BE2C (cell line): ENCODE measurements around the gene TMEM184C.

Source experiments
- DNase-seq: peaks from one replicate; pipeline ENCODE4 v3.0.0-alpha.2; 2020
- H3K27me3 ChIP-seq: fragments of 250-450 bp; sonication (Bioruptor Pico); 2 replicates; pipeline ENCODE4 v1.5.1; 2020; ENCODE audit warnings: mild to moderate bottlenecking
- H3K36me3 ChIP-seq: fragments of 250-450 bp; sonication (Bioruptor Pico); 2 replicates; pipeline ENCODE4 v1.5.1; 2020; ENCODE audit warnings: mild to moderate bottlenecking
- H3K4me1 ChIP-seq: fragments of 250-450 bp; sonication (Bioruptor Pico); 2 replicates; pipeline ENCODE4 v1.5.1; 2020
- H3K4me3 ChIP-seq: 2 replicates; pipeline ENCODE4 v1.5.1; 2011; ENCODE audit warnings: low read depth, low read length
- H3K9me3 ChIP-seq: fragments of 250-450 bp; sonication (Bioruptor Pico); 2 replicates; pipeline ENCODE4 v1.5.1; 2020
- CTCF ChIP-seq: IDR thresholded peaks from 2 replicates; pipeline ENCODE4 v1.5.1; 2012; ENCODE audit warnings: mild to moderate bottlenecking, low read depth, low read length

TMEM184C gene

DNA sequence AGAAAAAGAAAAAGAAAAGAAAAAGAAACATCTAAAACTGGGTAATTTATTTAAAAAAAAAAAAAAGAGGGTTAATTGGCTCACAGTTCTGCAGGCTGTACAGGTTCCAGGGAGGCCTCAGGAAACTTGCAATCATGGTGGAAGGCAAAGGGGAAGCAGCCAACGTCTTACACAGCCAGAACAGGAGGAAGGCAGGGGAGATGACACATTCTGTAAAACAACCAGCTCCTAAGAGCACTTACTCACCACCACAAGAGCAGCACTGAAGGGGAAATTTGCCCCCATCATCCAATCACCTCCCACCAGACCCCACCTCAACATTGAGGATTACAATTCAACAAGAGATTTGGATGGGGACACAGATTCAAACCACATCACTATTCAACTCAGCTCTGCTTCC lies 36.8 kb upstream of the TMEM184C start:
- no peak overlapping the region for H3K4me3 ChIP-seq
- no peak for DNase-seq
- TF ChIP-seq CTCF = no peak
- no peaks in the 10 kb centered on the region for H3K27me3 ChIP-seq
- no peaks in the 10 kb centered on the region for H3K36me3 ChIP-seq
- no peaks in the 10 kb centered on the region for H3K9me3 ChIP-seq
- H3K4me1 ChIP-seq = no peaks in the 10 kb centered on the region

DNA sequence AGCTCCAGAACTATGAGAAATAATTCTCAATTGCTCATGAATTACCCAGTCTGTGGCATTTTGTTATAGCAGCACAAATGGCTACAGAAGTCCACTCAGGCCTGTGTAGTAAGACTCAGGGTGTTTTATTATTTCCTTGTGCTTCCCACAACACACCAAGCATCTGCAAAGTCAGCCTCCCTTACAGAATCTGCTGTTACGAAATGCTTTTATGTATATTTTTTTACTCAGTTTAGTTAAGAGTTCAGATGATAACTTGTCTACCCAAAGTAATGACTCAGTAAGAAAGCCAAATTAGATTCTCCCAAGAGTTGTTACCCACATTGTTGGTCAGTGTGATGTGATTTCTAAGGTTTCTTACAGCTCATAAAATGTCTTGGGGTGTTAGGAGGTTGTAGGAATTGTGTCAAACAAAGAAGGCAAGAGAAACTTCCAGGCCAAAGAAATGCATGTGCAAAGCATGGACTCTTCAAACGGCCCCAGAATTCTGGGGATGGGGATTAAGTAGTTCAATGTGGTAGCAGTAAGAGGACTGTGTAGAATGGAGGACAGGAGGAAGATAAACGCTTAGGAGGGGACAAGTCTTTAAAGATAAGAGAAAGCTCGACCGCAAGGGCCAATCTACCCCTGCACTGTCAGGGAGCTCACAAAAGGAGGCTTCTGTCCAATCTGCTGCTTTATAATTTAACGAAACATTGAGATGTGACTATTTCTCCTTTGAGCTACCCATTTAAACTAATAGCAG lies 35.4 kb upstream of the TMEM184C start:
- Histone ChIP-seq H3K27me3 (no peaks in the 10 kb centered on the region), H3K36me3 (no peaks in the 10 kb centered on the region), H3K9me3 (no peaks in the 10 kb centered on the region), H3K4me3 (no peak overlapping the region), H3K4me1 (no peaks in the 10 kb centered on the region)
- no peak for DNase-seq
- TF ChIP-seq CTCF = no peak

- H3K9me3 ChIP-seq = no peaks in the 10 kb centered on the region
- no peaks in the 10 kb centered on the region for H3K4me1 ChIP-seq
- no peak for DNase-seq
- no peaks in the 10 kb centered on the region for H3K27me3 ChIP-seq
- no peak for TF ChIP-seq CTCF
- H3K36me3 ChIP-seq = no peaks in the 10 kb centered on the region
- H3K4me3 ChIP-seq = no peak overlapping the region
These were observed 34.7 kb upstream of the TMEM184C start for GRCh38 chr4:147582386-147583060.

DNA sequence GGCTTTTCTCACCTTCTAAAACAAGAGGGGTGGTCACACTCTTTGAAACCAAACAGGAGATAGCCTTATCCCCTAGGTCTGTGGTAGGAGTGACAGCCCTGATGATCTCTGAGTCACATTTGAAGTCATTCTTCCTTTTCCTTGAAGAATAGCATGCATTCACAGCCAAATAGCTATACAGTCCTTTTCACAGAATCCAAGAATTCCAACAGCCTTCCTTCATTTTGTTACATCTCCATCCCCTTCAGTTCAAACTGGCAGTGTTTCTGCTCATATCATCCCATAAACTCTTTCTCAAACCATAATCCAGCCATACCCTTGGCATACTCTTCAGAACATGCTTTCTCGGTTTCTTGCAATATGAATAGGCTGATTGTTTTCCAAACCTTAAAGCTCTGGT lies 33.3 kb upstream of the TMEM184C start:
- Histone ChIP-seq H3K4me1 (no peaks in the 10 kb centered on the region), H3K27me3 (no peaks in the 10 kb centered on the region), H3K36me3 (no peaks in the 10 kb centered on the region), H3K9me3 (no peaks in the 10 kb centered on the region), H3K4me3 (no peak overlapping the region)
- no peak for DNase-seq
- no peak for TF ChIP-seq CTCF

DNA sequence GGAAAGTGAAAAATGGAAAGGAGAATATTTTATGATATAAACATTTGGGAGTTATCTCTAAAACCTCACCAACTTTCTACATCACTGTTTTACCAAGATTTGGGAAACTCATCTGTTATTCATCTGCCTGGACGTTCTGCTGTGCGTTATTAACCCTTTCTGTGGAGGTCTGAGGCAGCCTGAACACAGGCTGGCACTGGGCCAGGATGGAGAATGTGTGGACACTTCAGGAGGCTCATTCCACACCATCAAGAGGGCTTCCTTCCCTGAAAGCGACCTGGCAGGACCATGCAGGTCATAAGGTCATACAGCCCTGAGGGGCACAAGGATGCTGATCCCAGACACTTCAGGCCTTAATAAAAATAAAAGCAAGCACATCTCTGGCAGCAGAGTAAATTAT lies 31.2 kb upstream of the TMEM184C start:
- Histone ChIP-seq H3K36me3 (no peaks in the 10 kb centered on the region), H3K27me3 (no peaks in the 10 kb centered on the region), H3K4me3 (no peak overlapping the region), H3K4me1 (peaks cover 4% of the 10 kb centered on the region; the same call in 1 of the 2 replicates), H3K9me3 (no peaks in the 10 kb centered on the region)
- DNase-seq = peak; percentile 11
- TF ChIP-seq CTCF = no peak

- no peak for TF ChIP-seq CTCF
- H3K4me1 ChIP-seq = peaks cover 4% of the 10 kb centered on the region; the same call in 1 of the 2 replicates
- DNase-seq = no peak
- no peaks in the 10 kb centered on the region for H3K9me3 ChIP-seq
- H3K4me3 ChIP-seq = no peak overlapping the region
- no peaks in the 10 kb centered on the region for H3K27me3 ChIP-seq
- H3K36me3 ChIP-seq = no peaks in the 10 kb centered on the region
These were observed 30.6 kb upstream of the TMEM184C start for GRCh38 chr4:147586637-147587036.
